Smooth muscle cell (in vitro differentiated cells): ENCODE results near the gene NUP210. TPM values are rescaled to one million over a fixed set of nuclear protein-coding genes. Genes with fewer than 3 reads are reported as not detected.

Source experiments
- DNase-seq: peaks from one replicate; lab custom pipeline; 2025; ENCODE audit not compliant: unreplicated experiment; lab: John Stamatoyannopoulos, UW
- H2AFZ ChIP-seq: fragments of 200-600 bp; sonication (generic); 2 replicates; pipeline ENCODE4 v1.6.0; 2016; ENCODE audit warnings: antibody characterized with exemption, low read depth, mild to moderate bottlenecking
- H3F3A ChIP-seq: fragments of 200-600 bp; sonication (generic); 2 replicates; pipeline ENCODE4 v1.6.0; 2017; ENCODE audit warnings: antibody characterized with exemption, low read depth
- H3K27ac ChIP-seq: fragments of 200-600 bp; sonication (generic); 2 replicates; pipeline ENCODE4 v1.5.1; 2016; ENCODE audit warnings: low read depth, mild to moderate bottlenecking
- H3K27me3 ChIP-seq: fragments of 200-600 bp; sonication (generic); 2 replicates; pipeline ENCODE4 v1.6.1; 2016; ENCODE audit warnings: low read depth, mild to moderate bottlenecking
- H3K36me3 ChIP-seq: fragments of 200-600 bp; sonication (generic); 2 replicates; pipeline ENCODE4 v1.5.1; 2016; ENCODE audit warnings: low read depth
- H3K4me1 ChIP-seq: fragments of 200-600 bp; sonication (generic); 2 replicates; pipeline ENCODE4 v1.5.1; 2016; ENCODE audit warnings: low read depth
- H3K4me2 ChIP-seq: fragments of 200-600 bp; sonication (generic); 2 replicates; pipeline ENCODE4 v1.6.0; 2016; ENCODE audit warnings: mild to moderate bottlenecking
- H3K4me3 ChIP-seq: fragments of 200-600 bp; sonication (generic); 2 replicates; pipeline ENCODE4 v1.5.1; 2016; ENCODE audit warnings: mild to moderate bottlenecking
- H3K79me2 ChIP-seq: fragments of 200-600 bp; sonication (generic); 2 replicates; pipeline ENCODE4 v1.6.0; 2016; ENCODE audit warnings: low read depth, mild to moderate bottlenecking
- H3K9ac ChIP-seq: fragments of 200-600 bp; sonication (generic); 2 replicates; pipeline ENCODE4 v1.6.0; 2016; ENCODE audit warnings: low read depth
- H3K9me3 ChIP-seq: fragments of 200-600 bp; sonication (generic); replicated peaks from 2 replicates; pipeline ENCODE4 v1.5.1; 2016; ENCODE audit warnings: low read depth
- H4K20me1 ChIP-seq: fragments of 200-600 bp; sonication (generic); 2 replicates; pipeline ENCODE4 v1.6.0; 2016; ENCODE audit warnings: low read depth
- WGBS: methylation state at CpG from one replicate; pipeline ENCODE4 v1.1.7; 2016; ENCODE audit warnings: low lambda C conversion rate; 5-methylcytosine and 5-hydroxymethylcytosine counted together
- polyA plus RNA-seq: library from polyadenylated mRNA; unstranded; fragments of >200 nt; fragmentation: Nextera tagmentation; extraction: Ambion mirVana; gene quantifications from 2 replicates; pipeline ENCODE4 v1.2.1, GENCODE V29; 2016
- total RNA-seq: library from RNA; depleted of rRNA; stranded (reverse); fragments of >200 nt; gene quantifications from 2 replicates; pipeline ENCODE4 v1.2.3, GENCODE V29; 2014
- TF ChIP-seq, protein P1 (sequence below): fragments of 200-600 bp; sonication (generic); IDR thresholded peaks from 2 replicates; pipeline ENCODE4 v1.5.1; 2017; ENCODE audit warnings: borderline replicate concordance, mild to moderate bottlenecking, antibody characterized with exemption; ENCODE audit not compliant: insufficient read depth, poor library complexity, severe bottlenecking

Gene NUP210
- total and polyA plus RNA-seq, 2 experiments from 2014 or later: 0.35 to 1.5 TPM

DNA sequence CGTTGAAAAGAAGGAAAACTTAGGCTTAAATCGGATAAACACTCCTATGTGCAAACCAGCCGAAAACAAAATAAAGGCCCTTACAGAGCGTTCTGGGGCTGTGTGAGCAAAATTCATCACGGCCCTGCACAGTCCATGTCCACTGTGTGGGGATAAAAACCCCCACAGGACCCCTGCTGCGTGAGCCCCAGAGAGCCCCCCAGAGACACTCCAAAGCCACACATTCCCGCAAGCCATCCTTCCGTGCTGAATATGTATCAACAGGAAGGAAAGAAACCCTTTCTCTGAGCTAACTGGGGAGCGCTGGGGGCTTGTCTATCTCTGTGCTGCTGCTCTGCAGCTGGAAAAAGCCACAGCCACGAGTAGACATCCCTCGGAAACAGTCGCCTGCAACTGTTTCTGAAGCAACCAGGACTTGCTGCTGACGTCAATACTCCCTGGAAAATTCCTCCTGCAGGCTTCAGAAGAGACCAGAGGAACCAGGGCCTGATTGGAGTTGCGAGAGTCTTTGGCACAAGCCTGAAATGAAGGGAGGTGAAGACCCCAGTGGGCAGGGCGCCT is 72.7 kb downstream of the NUP210 start:
- WGBS: 33% methylated on average over 15 of the region's 15 CpGs
- no peak for DNase-seq
- Histone ChIP-seq H3K4me1 (peaks cover 44% of the 10 kb centered on the region), H3K27ac (peak overlapping the region; percentile 45), H3F3A (no peaks in the 10 kb centered on the region), H3K9ac (no peak overlapping the region), H3K36me3 (no peaks in the 10 kb centered on the region), H4K20me1 (no peaks in the 10 kb centered on the region), H2AFZ (no peak overlapping the region), H3K4me3 (no peak overlapping the region), H3K4me2 (peak overlapping the region; percentile 59), H3K9me3 (no peaks in the 10 kb centered on the region), H3K79me2 (no peaks in the 10 kb centered on the region), H3K27me3 (no peaks in the 10 kb centered on the region)
- TF ChIP-seq, protein P1, sequence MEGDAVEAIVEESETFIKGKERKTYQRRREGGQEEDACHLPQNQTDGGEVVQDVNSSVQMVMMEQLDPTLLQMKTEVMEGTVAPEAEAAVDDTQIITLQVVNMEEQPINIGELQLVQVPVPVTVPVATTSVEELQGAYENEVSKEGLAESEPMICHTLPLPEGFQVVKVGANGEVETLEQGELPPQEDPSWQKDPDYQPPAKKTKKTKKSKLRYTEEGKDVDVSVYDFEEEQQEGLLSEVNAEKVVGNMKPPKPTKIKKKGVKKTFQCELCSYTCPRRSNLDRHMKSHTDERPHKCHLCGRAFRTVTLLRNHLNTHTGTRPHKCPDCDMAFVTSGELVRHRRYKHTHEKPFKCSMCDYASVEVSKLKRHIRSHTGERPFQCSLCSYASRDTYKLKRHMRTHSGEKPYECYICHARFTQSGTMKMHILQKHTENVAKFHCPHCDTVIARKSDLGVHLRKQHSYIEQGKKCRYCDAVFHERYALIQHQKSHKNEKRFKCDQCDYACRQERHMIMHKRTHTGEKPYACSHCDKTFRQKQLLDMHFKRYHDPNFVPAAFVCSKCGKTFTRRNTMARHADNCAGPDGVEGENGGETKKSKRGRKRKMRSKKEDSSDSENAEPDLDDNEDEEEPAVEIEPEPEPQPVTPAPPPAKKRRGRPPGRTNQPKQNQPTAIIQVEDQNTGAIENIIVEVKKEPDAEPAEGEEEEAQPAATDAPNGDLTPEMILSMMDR: no peak

DNA sequence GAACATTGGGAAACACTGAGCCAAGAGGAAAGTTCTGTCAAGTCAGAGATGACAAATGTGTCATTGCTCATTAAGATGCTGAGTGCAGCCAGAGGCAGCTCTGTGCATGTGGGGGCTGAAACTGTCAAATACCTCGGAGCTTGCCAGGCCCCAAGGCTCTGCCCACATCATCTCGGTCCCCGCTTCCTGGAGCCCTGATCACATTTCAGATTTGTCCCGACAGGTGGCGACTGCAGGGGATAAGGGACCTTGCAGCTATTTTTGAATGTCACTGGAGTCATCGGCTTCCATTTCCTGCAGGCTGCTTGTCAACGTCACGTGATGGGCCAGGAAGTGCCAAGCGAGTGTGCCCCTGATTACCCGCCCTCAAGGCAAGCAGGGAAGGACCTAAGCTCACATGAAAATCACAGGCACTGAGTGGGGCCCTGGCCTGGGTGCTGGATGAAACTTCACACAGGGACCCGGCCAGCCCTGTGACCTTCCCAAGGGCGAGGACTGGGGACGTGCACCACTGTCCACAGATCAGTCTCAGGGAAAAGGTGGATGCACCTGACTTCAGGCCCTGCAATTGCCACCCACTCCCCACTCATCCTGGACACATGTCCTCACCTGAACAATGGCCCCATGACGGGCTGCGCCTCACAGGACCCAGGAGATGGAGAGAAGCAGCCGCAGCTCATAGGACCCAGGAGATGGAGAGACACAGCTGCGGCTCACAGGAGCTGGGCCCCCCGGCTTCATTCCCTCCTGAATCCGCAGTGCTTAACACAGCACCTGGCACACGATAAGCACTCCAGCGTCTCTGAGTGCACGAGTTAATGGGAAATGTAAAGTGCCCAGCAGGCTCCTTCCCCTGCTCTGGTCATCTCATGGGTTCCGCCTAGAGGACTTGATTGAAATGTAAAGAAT is 73.4 kb downstream of the NUP210 start:
- H4K20me1 ChIP-seq: no peaks in the 10 kb centered on the region
- TF ChIP-seq, protein P1: no peak
- H3K36me3 ChIP-seq: no peaks in the 10 kb centered on the region
- no peak overlapping the region for H2AFZ ChIP-seq
- H3K9me3 ChIP-seq: no peaks in the 10 kb centered on the region
- H3K4me3 ChIP-seq: no peak overlapping the region
- H3K27ac ChIP-seq: peak overlapping the region; percentile 45
- no peak for DNase-seq
- H3K79me2 ChIP-seq: no peaks in the 10 kb centered on the region
- H3F3A ChIP-seq: no peaks in the 10 kb centered on the region
- H3K9ac ChIP-seq: no peak overlapping the region
- peak overlapping the region; percentile 59 for H3K4me2 ChIP-seq
- no peaks in the 10 kb centered on the region for H3K27me3 ChIP-seq
- 50% methylated on average over 23 of the region's 23 CpGs for WGBS
- peaks cover 44% of the 10 kb centered on the region for H3K4me1 ChIP-seq

DNA sequence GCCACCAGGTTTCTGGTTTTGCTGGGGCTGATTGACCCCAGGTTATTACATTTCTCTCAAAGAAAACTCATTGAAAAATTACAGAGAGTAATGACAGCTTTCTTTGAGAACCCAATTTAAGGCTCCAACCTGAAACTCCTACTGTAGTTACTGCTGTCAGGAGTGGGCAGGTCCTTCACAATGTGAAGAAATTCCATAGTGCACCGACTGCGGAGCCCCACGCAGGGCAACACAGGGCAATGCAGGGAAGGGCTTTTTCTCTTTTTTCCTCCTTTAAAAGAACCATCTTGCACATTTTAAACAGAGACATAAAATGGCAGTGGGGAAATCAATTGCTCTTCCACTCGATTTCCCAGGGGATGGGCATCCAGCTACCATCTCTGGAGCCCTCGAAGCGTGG is 74.3 kb downstream of the NUP210 start:
- Histone ChIP-seq H3K36me3 (no peaks in the 10 kb centered on the region), H3F3A (no peaks in the 10 kb centered on the region), H3K4me1 (peaks cover 44% of the 10 kb centered on the region), H3K27ac (no peak overlapping the region), H3K4me3 (no peak overlapping the region), H4K20me1 (no peaks in the 10 kb centered on the region), H3K9me3 (no peaks in the 10 kb centered on the region), H2AFZ (no peak overlapping the region), H3K4me2 (no peak overlapping the region), H3K27me3 (no peaks in the 10 kb centered on the region), H3K9ac (no peak overlapping the region), H3K79me2 (no peaks in the 10 kb centered on the region)
- TF ChIP-seq, protein P1: no peak
- 95% methylated on average over 6 of the region's 6 CpGs for WGBS
- DNase-seq: no peak
